CD4-positive, alpha-beta T cell treated with Interleukin-4 for 1 hour (primary cell): ENCODE results near the gene GPR141.

Experiments used
- DNase-seq, 2 donors: peaks; one replicate each; pipeline ENCODE4 v3.0.0-alpha.2; 2020 to 2022

GPR141 gene, protein sequence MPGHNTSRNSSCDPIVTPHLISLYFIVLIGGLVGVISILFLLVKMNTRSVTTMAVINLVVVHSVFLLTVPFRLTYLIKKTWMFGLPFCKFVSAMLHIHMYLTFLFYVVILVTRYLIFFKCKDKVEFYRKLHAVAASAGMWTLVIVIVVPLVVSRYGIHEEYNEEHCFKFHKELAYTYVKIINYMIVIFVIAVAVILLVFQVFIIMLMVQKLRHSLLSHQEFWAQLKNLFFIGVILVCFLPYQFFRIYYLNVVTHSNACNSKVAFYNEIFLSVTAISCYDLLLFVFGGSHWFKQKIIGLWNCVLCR

DNA sequence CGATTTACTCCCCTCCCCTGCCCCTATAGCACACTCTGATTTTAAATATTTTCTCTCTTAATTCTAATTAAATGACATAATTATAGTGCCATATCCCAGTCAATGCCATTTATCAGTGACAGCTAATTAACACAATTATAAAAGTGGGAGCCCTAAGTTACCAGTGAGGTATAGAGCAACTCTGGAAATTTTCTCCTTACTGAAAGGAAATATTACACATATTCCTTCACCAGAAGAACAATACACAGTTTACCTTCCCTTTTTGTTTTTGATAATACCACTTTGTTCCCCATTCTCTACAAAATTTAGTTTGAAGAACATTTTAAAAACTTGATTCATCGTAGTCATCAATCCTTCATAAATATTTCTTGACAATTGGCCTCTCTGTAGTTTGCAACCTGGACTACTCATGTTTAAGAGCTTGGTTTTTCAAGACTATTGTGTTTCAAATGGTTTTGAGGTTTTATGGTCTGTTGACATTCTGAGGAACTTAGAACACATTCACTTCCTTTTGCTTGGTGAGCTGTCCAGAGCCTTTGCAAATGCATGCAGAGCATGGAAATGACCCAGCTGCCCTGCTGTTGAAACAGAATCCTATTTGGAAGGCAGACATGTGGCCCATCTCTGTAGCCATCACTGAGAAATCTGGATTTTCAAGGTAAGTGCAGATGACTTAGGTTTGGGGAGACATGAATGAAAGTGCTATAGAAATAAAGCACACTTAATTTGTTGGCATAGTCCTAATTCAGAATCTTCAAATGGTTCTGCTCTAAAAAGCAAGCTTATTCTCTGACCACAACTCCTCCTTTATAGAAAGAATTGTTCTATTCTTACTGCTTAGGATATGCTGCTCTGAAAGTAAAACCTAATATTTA lies at the start of gene GPR141:
TSS of gene GPR141 (plus strand) at position 521 of the 875 bp plus-strand sequence. CDS start 56,628 bp downstream, outside the sequence.
- peak; percentile 22 to 51 for DNase-seq

DNA sequence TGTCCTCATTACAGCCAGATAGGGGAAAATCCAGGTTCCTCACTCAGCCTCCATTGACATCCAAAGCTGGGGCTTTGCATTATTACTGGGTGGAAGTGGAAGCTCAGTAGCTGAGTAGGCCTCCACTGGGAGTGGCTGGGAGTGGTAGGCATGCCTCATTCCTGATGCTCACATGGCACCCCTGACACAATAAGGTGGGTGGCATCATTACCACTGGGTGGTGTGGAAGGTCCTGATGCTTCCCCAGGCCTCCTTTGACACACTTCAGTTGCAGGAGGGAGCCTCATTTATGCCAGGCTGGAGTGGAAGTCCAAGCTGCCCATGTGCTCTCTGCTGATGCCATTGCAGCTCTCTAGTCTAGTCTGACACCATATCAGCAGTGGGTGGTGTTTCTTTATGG lies 48.2 kb upstream of the GPR141 start:
- no peak for DNase-seq

DNA sequence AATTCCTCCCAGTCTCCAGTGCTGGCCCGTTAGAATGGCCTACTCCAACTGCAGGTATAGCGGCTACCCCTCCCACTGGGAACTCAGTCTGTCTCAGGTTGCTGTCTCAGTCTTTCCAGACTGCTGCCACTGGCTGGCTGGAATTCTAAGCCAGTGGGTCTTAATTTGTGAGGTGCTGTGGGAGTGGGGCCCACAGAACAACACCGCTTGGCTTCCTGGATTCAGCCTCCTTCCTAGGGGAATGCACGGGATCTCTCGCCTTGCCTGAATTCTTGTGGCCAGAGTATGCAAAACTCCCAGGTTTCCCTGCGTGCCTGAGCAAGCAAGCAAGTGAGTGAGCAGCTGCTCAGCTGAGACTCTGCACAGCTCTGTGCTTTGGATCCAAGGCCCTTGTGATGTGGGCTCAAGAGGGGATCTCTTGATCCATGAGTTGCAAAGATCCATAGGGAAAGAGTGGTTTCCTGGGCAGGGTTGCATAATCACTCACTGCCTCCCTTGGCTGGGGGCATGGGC lies 41.5 kb upstream of the GPR141 start:
- no peak for DNase-seq

DNA sequence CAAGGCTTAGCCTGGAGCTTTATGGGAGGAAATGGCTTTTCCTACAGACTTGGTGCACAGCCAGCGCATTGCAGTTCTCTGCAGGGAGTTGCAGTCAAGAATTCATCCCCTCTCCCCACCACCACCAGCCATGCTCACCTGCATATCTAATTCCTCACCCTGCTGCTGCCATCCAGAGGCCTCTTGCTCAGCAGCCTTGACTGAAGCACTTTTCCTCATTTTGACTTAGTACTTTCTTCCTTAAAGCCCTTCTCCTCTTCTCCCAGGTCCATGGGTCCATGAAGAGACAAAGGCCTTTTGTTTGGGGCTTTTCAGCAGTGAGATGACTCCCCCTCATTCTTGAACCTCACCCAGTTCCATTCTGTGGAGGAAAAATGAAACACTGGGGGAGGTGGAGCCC lies 39.7 kb upstream of the GPR141 start:
- no peak for DNase-seq

DNA sequence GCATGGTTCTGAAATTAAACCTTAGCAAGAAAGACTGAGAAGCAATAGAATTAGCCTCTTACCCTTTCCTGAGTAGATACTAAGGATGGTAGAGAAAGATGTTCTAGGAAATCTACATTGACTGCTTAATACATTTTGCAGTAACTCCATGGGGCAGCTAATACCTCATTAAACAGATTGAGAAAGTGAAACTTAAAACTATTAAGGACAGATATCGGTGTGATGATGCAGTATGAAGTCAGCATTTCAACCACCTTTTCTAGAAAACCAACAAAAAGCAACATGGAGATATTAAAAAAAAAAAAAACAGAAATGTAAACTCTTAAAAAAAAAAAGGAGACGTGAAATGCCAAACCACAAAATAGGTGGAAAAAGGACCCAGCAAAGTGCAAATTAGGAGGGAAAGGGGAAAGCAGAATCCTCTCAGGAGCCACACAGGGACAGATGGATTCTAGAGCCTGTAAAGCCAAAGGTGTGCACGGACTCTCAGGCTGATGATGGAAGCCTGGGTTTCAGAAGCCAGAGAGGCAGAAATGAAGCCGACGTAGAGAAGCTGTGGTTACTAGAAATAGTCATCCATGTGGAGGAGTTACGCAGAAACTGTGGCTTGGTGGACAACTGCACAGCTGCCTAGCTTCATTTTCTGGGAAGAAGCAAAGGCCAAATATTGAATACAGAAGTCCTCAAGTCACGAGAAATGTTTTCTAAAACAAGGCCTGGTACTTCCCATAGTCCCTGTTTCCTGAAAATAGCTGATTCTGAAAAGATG lies 38.1 kb upstream of the GPR141 start:
- DNase-seq = no peak

DNA sequence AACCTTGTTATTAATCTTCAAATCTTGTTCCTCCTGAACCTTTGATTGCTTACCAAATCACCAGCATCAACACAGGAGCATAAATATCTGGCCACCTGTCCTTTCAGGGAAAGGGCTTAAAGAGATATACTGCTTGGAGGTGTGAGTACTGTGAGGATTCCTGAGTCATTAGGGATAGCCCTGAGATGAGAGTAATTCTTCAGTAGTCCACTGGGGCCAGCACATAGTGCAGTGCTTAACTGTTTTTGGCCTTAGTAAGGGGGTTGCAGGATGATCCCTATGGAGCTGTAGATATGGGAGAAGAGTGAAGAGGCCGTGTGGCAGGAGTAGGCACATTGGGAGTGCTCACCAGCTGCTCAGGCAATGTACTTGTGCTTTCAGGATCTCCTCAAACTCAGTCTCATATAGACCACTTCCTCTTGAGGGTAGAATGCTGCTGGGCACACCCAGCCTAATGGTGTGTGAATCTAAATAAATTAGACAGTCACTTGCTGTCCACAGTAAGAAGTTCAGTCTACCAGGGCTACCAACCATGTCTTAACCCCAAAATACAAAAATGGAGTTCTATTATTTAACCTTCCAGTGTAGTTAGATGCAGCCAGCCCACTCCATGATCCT lies 26.5 kb upstream of the GPR141 start:
- DNase-seq = no peak

DNA sequence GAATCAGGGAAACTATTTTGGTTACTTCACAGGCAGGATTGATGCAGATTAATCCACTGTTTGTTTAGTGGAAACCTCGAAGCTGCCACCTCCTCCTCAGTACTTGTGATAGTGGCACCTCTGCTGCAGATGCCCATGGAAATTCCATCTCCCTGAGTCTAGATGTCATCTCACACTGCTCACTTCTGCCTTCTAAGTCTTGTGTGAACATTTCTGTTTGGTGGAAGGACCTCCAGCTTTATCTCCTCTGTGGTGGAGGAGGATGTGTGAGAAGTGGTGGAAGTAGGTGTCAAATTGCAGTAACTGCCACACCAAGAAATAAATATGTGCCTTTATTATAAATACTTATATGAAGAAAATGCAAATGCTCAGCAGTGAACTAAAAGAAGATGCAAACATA lies 25.8 kb upstream of the GPR141 start:
- peak in 1 of 2 donors; percentile 37 for DNase-seq

DNA sequence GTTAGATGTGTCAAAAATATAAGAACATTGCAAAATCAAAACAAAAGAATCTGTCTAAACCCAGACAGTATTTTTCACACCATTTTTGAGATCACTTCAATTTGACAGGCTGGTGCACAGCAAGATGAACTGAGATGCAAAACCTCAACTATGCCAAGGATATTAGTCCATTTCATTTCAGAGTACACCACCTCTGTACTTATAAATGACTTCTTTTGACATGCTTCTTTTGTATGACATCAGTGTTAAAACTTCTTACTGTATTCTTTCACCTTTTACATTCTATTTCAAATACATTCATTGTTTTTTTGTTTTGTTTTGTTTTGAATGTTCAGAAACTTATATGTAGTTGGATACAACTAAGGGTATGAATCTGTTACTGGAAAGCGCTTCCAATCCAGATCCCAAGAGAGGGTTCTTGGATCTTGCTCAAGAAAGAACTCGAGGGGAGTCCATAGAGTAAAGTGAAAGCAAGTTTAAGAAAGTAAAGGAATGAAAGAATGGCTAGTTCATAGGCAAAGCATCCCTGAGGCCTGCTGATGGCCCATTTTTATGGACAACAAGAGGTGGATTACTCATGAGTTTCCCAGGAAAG lies 23.5 kb upstream of the GPR141 start:
- DNase-seq = no peak

DNA sequence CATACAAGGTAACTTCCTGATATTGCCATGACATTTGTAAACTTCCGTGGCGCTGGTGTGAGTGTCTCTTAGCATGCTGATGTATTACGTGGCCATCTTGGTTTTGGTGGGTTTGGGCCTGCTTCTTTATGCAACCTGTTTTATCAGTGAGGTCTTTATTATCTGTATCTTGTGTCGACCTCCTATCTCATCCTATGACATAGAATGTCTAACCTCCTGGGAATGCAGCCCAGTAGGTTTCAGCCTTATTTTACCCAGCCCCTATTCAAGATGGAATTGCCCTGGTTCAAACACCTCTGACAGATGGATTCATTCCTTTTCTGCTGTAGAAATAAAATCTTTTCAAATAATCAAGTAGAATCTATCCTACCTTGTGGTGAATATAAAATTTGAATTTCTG lies 23.0 kb upstream of the GPR141 start:
- no peak for DNase-seq

DNA sequence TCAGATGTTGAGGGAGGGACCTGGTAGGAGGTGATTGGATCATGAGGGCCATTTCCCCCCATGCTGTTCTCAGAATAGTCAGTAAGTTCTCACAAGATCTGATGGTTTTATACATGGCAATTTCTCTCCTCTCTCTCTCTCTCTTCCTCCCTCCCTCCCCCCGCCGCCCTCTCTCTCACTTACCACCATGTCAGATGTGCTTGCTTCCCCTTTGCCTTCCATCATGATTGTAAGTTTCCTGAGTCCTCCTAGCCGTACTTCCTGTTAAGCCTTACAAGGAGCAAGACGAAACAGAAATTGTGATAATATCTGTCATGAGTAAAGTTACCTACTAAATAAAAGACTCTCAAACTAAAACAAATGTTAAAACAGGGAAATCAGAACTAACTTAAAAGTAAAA lies 19.9 kb upstream of the GPR141 start:
- DNase-seq = no peak

DNA sequence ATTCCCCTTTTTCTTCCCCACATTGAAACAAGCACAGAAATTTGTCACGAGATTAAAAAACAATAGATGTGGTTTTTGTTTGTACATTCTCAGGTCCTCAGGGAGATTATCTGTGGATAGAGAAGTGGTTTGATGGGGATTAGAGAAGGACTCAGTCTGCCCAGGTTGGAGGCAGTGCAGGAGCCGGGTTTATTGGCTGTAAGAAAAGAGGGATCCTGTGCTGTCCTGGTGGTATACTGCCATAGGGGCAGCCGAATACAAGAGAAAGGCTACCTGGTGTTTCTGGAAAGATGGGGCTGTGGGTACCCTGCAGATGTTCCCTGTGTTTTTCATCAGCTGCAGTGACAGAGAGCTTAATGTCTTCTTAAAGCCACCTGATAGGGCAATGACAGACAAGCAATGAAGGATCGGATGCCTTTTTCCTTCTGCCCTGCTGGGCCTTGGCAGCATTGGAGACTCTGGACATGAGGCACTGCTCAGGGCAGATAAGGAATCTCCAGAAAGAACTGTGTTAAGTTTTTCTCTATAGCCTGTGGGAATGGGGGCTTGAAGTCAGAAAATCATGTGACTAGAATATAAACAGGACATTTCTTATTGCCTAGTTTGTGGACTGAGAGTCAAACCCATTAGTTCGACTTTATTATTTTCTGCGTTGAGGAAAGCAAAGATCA lies 18.1 kb upstream of the GPR141 start:
- no peak for DNase-seq

DNA sequence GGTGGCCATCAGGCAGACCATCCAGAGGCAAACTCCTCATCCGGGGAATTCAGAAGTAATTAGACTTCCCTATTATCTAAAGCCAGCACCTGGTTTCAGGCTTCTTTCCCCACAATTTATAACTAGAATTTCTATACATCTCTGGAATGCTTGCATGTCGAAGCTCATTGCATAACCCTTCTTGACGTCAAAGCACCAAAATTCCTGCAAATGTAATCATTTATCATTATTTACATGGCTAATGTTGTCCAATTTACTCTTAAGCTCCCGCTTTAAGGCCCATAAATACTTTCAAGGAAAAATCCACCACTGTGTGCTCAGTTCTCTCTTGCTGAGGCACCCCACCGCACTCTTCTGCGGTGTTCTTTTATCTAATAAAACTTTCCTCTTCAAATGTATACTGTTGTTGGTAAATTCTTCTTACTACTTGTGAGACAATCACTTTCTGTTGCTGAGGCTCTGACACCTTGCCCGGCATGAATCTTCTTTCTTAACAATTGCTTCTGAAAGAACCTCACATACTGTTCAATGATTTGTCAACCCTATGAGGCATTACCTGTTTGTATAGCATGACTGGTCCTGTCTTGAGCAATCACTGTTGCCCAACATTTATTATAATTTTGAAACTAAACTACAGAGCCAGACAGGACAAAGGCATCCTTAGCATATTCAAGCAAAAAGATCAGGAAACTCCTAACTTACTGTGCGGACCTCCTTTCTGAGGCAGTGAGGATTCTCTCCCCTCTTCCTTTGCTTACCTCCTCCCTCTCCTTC lies 17.4 kb upstream of the GPR141 start:
- no peak for DNase-seq

DNA sequence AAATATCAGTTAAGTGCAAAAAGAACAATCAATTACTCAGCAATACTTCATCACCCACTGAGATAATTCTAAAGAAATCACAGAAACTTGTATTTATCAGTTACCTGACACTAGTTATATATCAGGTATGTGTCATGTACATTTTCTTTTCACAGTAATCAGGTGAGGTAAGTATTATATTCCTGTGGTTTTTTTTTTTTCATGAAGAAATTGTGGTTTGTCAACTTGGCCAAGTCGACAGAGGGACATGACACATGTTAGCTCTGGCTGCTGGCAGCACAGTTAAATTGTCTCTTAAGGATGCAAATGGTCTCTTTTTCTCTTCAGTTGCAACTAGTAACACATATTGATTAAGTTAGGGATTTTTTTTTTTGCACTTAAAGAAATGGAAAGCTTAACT lies 13.7 kb upstream of the GPR141 start:
- DNase-seq = no peak

DNA sequence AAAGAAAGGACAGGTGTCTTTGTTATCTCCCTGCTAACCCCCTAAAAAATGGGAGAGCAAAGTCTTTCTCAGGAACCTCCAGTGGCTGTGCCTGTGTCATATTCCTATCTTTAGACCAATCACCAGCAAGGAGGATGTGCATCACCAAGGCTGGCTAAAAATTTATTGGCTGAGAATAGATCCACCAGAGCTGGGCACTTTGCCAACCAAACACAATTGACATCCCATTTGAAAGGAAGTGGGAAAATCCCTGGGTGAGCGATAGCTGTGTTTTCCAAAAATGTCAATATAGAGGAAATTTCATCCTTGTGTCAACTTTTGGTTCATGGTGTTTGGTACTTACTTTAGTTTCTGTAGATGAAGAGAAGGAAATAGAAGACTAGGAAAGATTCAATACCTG lies 13.1 kb upstream of the GPR141 start:
- DNase-seq = no peak

DNA sequence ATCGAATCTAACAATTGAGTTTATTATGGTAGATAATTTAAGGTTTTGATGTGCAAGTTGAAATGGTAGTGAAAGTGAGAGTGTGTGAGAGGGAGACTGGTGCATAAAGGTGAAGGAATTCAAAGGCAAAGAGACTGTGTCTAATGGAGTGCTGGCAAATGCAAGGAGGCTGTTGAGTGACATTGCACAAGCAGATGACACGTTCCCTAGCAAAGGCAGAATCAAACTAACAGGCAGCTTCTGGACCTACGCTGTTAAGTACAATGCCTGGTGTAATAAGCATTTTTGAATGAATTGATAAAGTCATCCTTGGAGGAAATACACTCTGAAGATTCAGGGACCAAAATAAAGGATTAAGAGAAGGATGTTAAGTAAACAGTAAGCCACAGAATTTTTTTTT lies 11.7 kb upstream of the GPR141 start:
- DNase-seq = no peak

DNA sequence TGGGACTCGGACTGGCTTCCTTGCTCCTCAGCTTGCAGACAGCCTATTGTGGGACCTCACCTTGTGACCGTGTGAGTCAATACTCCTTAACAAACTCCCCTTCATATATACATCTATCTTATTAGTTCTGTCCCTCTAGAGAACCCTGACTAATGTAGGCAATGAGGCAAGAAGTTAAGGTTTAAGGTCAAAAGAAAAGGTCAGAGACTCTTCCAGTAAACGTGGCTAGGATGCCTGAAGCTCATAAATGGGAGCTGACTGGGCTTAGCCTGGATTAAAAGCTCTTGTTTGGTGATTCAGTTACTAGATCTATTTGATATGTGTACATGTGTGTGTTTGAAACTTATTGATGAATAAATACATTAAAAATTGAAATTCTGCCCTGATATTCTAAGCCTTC lies 10.6 kb upstream of the GPR141 start:
- no peak for DNase-seq

DNA sequence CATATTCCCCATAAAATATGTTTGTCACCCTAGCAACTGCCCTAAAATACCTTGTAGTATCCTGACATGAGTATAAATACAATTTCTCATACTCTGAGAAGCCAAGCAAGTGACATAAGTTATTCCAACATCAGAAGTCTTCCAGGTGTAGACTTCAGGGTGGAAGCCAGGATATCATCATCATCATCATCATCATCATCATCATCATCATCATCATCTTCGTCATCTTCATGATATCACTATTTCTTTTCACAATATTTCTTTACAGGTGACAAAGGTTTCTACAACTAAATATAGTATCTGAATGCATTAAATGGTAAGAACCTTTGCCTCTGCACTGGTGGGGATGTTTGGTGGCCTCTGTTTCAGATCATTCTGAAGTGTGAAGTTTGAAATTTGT lies 10.0 kb upstream of the GPR141 start:
- no peak for DNase-seq

DNA sequence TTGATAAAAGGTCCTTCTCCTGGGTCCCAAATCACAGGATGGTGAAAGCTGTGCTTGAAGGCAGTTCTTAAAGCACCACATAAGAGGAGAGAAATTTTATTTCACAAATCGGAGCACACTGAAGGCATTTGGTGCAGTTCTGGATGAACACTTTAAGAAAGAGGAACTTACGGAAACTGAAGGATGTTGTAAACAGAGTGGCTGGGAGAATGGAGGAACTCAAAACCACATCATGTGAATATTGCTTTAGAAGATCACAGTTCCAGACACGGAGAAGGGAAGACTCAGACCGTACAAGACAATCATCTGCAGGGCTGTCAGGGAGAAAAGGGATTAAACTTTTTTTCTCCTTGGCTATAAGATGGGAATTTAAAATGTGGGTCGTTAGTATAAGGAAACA lies 9.0 kb upstream of the GPR141 start:
- DNase-seq = no peak

DNA sequence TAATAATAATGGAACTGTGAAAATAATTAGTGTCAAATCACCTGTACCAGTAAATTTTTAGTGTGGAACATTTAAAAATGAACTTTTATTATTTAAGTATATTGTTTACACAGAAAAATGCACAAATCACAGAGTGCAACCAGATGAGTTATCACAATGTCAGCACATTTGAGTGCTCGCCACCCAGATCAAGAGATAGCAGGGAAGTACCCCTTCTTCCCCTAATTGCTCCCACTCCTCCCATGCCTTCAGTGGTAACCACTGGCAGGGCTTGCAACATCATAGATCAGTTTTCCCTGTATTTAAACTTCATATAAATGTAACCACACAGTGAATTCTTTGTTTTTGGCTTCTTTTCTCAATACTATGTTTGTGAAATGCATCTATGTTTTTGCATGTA lies 7.8 kb upstream of the GPR141 start:
- no peak for DNase-seq

DNA sequence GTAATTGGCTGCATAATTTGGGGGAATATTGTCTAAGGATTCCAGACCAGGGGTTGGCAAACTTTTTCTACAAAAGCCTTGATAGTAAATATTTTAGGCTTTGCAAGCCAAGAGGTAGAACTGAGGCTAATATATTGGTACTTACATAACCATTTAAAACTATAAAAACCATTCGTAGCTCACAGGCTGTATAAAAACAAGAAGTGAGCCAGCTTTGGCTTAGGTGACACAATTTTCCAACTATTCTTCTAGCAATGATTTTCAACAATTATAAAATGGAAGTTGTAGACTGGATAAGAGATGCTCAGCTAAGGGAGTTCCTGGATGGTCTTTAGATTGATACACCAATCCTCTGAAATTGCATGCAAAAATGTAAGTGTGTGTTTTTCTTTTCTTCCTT lies 1.4 kb downstream of the GPR141 start:
- DNase-seq = no peak
